ENCODE results near the gene IL1RL2. TPM values are rescaled to one million over a fixed set of nuclear protein-coding genes. Genes with fewer than 3 reads are reported as not detected.

IL1RL2 gene
- total RNA-seq, 1 experiment from 2014 or later: not detected

- CTCF ChIA-PET: no interaction called here
- POLR2A ChIA-PET (ENCODE audit: low non-redundant PET): no interaction called here
- Histone ChIP-seq H3K4me3 (ENCODE audit: low read depth, low read length, poor library complexity, severe bottlenecking) (no peak overlapping the region), H3K9me3 (ENCODE audit: low read depth, low read length, poor library complexity, severe bottlenecking) (no peaks in the 10 kb centered on the region), H3K27me3 (replicated peaks; ENCODE audit: insufficient read depth, low read depth, low read length, poor library complexity) (no peaks in the 10 kb centered on the region), H3K36me3 (ENCODE audit: insufficient read depth, low read length, poor library complexity, severe bottlenecking) (no peaks in the 10 kb centered on the region), H3K4me1 (ENCODE audit: insufficient read depth, low read length, poor library complexity, severe bottlenecking) (peaks cover 4% of the 10 kb centered on the region), H3K27ac (ENCODE audit: low read depth, low read length, poor library complexity, severe bottlenecking) (no peak overlapping the region)
- TF ChIP-seq EZH2 (IDR thresholded peaks at IDR 0.05; ENCODE audit: borderline replicate concordance, low read depth, low read length, poor library complexity, severe bottlenecking) (no peak), CTCF (conservative IDR thresholded peaks at IDR 0.05; ENCODE audit: low read depth, low read length) (no peak)
- DNase-seq (ENCODE audit: low spot score): no peak
- intact Hi-C loops (cut with micrococcal nuclease; ENCODE audit: unreplicated experiment): no loop called here
- no TSS peak for BruUV-seq (replicated peaks)
These were observed 46.5 kb downstream of the IL1RL2 start for GRCh38 chr2:102233132-102233884.

- no TSS peak for BruUV-seq (replicated peaks)
- DNase-seq (ENCODE audit: low spot score): no peak
- Histone ChIP-seq H3K9me3 (ENCODE audit: low read depth, low read length, poor library complexity, severe bottlenecking) (no peaks in the 10 kb centered on the region), H3K27me3 (replicated peaks; ENCODE audit: insufficient read depth, low read depth, low read length, poor library complexity) (no peaks in the 10 kb centered on the region), H3K27ac (ENCODE audit: low read depth, low read length, poor library complexity, severe bottlenecking) (no peak overlapping the region), H3K4me3 (ENCODE audit: low read depth, low read length, poor library complexity, severe bottlenecking) (no peak overlapping the region), H3K4me1 (ENCODE audit: insufficient read depth, low read length, poor library complexity, severe bottlenecking) (no peaks in the 10 kb centered on the region), H3K36me3 (ENCODE audit: insufficient read depth, low read length, poor library complexity, severe bottlenecking) (no peaks in the 10 kb centered on the region)
- TF ChIP-seq CTCF (conservative IDR thresholded peaks at IDR 0.05; ENCODE audit: low read depth, low read length): no peak
- no peak for TF ChIP-seq EZH2 (IDR thresholded peaks at IDR 0.05; ENCODE audit: borderline replicate concordance, low read depth, low read length, poor library complexity, severe bottlenecking)
- ChIA-PET POLR2A (ENCODE audit: low non-redundant PET) (no interaction called here), CTCF (interaction anchor here (0.5 kb wide), 2 partner anchors 352 to 468 kb away, joined by 4 to 8 read pairs; no protein-coding TSS in a partner anchor)
- intact Hi-C loops (cut with micrococcal nuclease; ENCODE audit: unreplicated experiment): no loop called here
These were observed 48.2 kb downstream of the IL1RL2 start for GRCh38 chr2:102235042-102235473.

- no TSS peak for BruUV-seq (replicated peaks)
- ChIA-PET POLR2A (ENCODE audit: low non-redundant PET) (no interaction called here), CTCF (no interaction called here)
- Histone ChIP-seq H3K4me3 (ENCODE audit: low read depth, low read length, poor library complexity, severe bottlenecking) (no peak overlapping the region), H3K36me3 (ENCODE audit: insufficient read depth, low read length, poor library complexity, severe bottlenecking) (no peaks in the 10 kb centered on the region), H3K27ac (ENCODE audit: low read depth, low read length, poor library complexity, severe bottlenecking) (no peak overlapping the region), H3K27me3 (replicated peaks; ENCODE audit: insufficient read depth, low read depth, low read length, poor library complexity) (no peaks in the 10 kb centered on the region), H3K4me1 (ENCODE audit: insufficient read depth, low read length, poor library complexity, severe bottlenecking) (peaks cover 1% of the 10 kb centered on the region), H3K9me3 (ENCODE audit: low read depth, low read length, poor library complexity, severe bottlenecking) (no peaks in the 10 kb centered on the region)
- TF ChIP-seq CTCF (conservative IDR thresholded peaks at IDR 0.05; ENCODE audit: low read depth, low read length): peak; percentile 35; the same call in 1 of the 2 replicates
- no peak for TF ChIP-seq EZH2 (IDR thresholded peaks at IDR 0.05; ENCODE audit: borderline replicate concordance, low read depth, low read length, poor library complexity, severe bottlenecking)
- intact Hi-C loops (cut with micrococcal nuclease; ENCODE audit: unreplicated experiment): no loop called here
- no peak for DNase-seq (ENCODE audit: low spot score)
These were observed 48.7 kb downstream of the IL1RL2 start for GRCh38 chr2:102235491-102235890.
